ENCODE data around the gene HOXA9.

HOXA9 gene

GRCh38 chr7:27139334-27140125 lies 25.8 kb downstream of the HOXA9 start:
- H3K27ac ChIP-seq (ENCODE audit: low read depth, low read length): peak overlapping the region; percentile 64
- H3K9me3 ChIP-seq (ENCODE audit: control insufficient read depth in 1 of 2, low read length in 2 of 2): no peaks in the 10 kb centered on the region
- peaks cover 40% of the 10 kb centered on the region in 2 donors for H3K27me3 ChIP-seq (ENCODE audit: control insufficient read depth in 1 of 2, insufficient read depth in 2 of 2, low read length in 2 of 2)
- H3K9ac ChIP-seq (ENCODE audit: low read depth in 1 of 2, low read length in 2 of 2): peak overlapping the region; percentile 34 to 44
- peaks cover 21 to 27% of the 10 kb centered on the region in 2 donors for H3K4me1 ChIP-seq (ENCODE audit: control insufficient read depth in 1 of 2, insufficient read depth in 2 of 2, low read length in 2 of 2)
- no peaks in the 10 kb centered on the region for H3K36me3 ChIP-seq (ENCODE audit: control insufficient read depth in 1 of 2, insufficient read depth in 2 of 2, low read length in 2 of 2)
- peak overlapping the region; percentile 51 to 65 for H3K4me3 ChIP-seq (ENCODE audit: low read depth in 1 of 2, low read length in 2 of 2)

GRCh38 chr7:27138985-27139333 lies 26.4 kb downstream of the HOXA9 start:
- Histone ChIP-seq H3K4me1 (ENCODE audit: control insufficient read depth in 1 of 2, insufficient read depth in 2 of 2, low read length in 2 of 2) (peaks cover 21 to 23% of the 10 kb centered on the region in 2 donors), H3K36me3 (ENCODE audit: control insufficient read depth in 1 of 2, insufficient read depth in 2 of 2, low read length in 2 of 2) (no peaks in the 10 kb centered on the region), H3K9me3 (ENCODE audit: control insufficient read depth in 1 of 2, low read length in 2 of 2) (no peaks in the 10 kb centered on the region), H3K4me3 (ENCODE audit: low read depth in 1 of 2, low read length in 2 of 2) (peak overlapping the region; percentile 51 to 65), H3K27ac (ENCODE audit: low read depth, low read length) (peak overlapping the region; percentile 64), H3K9ac (ENCODE audit: low read depth in 1 of 2, low read length in 2 of 2) (peak overlapping the region; percentile 20 to 44), H3K27me3 (ENCODE audit: control insufficient read depth in 1 of 2, insufficient read depth in 2 of 2, low read length in 2 of 2) (peaks cover 38 to 40% of the 10 kb centered on the region in 2 donors)

- Histone ChIP-seq H3K4me1 (ENCODE audit: control insufficient read depth in 1 of 2, insufficient read depth in 2 of 2, low read length in 2 of 2) (peaks cover 19 to 26% of the 10 kb centered on the region in 2 donors), H3K9ac (ENCODE audit: low read depth in 1 of 2, low read length in 2 of 2) (peak overlapping the region in 1 of 2 donors; percentile 44), H3K9me3 (ENCODE audit: control insufficient read depth in 1 of 2, low read length in 2 of 2) (no peaks in the 10 kb centered on the region), H3K27me3 (ENCODE audit: control insufficient read depth in 1 of 2, insufficient read depth in 2 of 2, low read length in 2 of 2) (peaks cover 37 to 40% of the 10 kb centered on the region in 2 donors), H3K27ac (ENCODE audit: low read depth, low read length) (peak overlapping the region; percentile 37), H3K4me3 (ENCODE audit: low read depth in 1 of 2, low read length in 2 of 2) (peak overlapping the region in 1 of 2 donors; percentile 65), H3K36me3 (ENCODE audit: control insufficient read depth in 1 of 2, insufficient read depth in 2 of 2, low read length in 2 of 2) (no peaks in the 10 kb centered on the region)
Observed at GRCh38 chr7:27138472-27138871, 26.9 kb downstream of the HOXA9 start.

GRCh38 chr7:27137640-27138315 lies 27.6 kb downstream of the HOXA9 start:
- no peaks in the 10 kb centered on the region for H3K9me3 ChIP-seq (ENCODE audit: control insufficient read depth in 1 of 2, low read length in 2 of 2)
- H3K9ac ChIP-seq (ENCODE audit: low read depth in 1 of 2, low read length in 2 of 2): peak overlapping the region in 1 of 2 donors; percentile 44
- H3K4me1 ChIP-seq (ENCODE audit: control insufficient read depth in 1 of 2, insufficient read depth in 2 of 2, low read length in 2 of 2): peaks cover 19 to 29% of the 10 kb centered on the region in 2 donors
- no peak overlapping the region for H3K4me3 ChIP-seq (ENCODE audit: low read depth in 1 of 2, low read length in 2 of 2)
- H3K27ac ChIP-seq (ENCODE audit: low read depth, low read length): peak overlapping the region; percentile 37
- no peaks in the 10 kb centered on the region for H3K36me3 ChIP-seq (ENCODE audit: control insufficient read depth in 1 of 2, insufficient read depth in 2 of 2, low read length in 2 of 2)
- peaks cover 34 to 38% of the 10 kb centered on the region in 2 donors for H3K27me3 ChIP-seq (ENCODE audit: control insufficient read depth in 1 of 2, insufficient read depth in 2 of 2, low read length in 2 of 2)

GRCh38 chr7:27134392-27134791 lies 30.9 kb downstream of the HOXA9 start:
- peaks cover 17 to 25% of the 10 kb centered on the region in 2 donors for H3K27me3 ChIP-seq (ENCODE audit: control insufficient read depth in 1 of 2, insufficient read depth in 2 of 2, low read length in 2 of 2)
- no peaks in the 10 kb centered on the region for H3K9me3 ChIP-seq (ENCODE audit: control insufficient read depth in 1 of 2, low read length in 2 of 2)
- no peak overlapping the region for H3K9ac ChIP-seq (ENCODE audit: low read depth in 1 of 2, low read length in 2 of 2)
- H3K27ac ChIP-seq (ENCODE audit: low read depth, low read length): no peak overlapping the region
- no peak overlapping the region for H3K4me3 ChIP-seq (ENCODE audit: low read depth in 1 of 2, low read length in 2 of 2)
- no peaks in the 10 kb centered on the region for H3K36me3 ChIP-seq (ENCODE audit: control insufficient read depth in 1 of 2, insufficient read depth in 2 of 2, low read length in 2 of 2)
- H3K4me1 ChIP-seq (ENCODE audit: control insufficient read depth in 1 of 2, insufficient read depth in 2 of 2, low read length in 2 of 2): peaks cover 21 to 36% of the 10 kb centered on the region in 2 donors

- Histone ChIP-seq H3K9me3 (ENCODE audit: control insufficient read depth in 1 of 2, low read length in 2 of 2) (no peaks in the 10 kb centered on the region), H3K4me1 (ENCODE audit: control insufficient read depth in 1 of 2, insufficient read depth in 2 of 2, low read length in 2 of 2) (peaks cover 23 to 44% of the 10 kb centered on the region in 2 donors), H3K9ac (ENCODE audit: low read depth in 1 of 2, low read length in 2 of 2) (no peak overlapping the region), H3K27ac (ENCODE audit: low read depth, low read length) (peak overlapping the region; percentile 11), H3K4me3 (ENCODE audit: low read depth in 1 of 2, low read length in 2 of 2) (no peak overlapping the region), H3K27me3 (ENCODE audit: control insufficient read depth in 1 of 2, insufficient read depth in 2 of 2, low read length in 2 of 2) (peaks cover 17 to 25% of the 10 kb centered on the region in 2 donors), H3K36me3 (ENCODE audit: control insufficient read depth in 1 of 2, insufficient read depth in 2 of 2, low read length in 2 of 2) (no peaks in the 10 kb centered on the region)
Observed at GRCh38 chr7:27133409-27134231, 31.7 kb downstream of the HOXA9 start.

- H3K9ac ChIP-seq (ENCODE audit: low read depth in 1 of 2, low read length in 2 of 2): no peak overlapping the region
- peaks cover 23 to 47% of the 10 kb centered on the region in 2 donors for H3K4me1 ChIP-seq (ENCODE audit: control insufficient read depth in 1 of 2, insufficient read depth in 2 of 2, low read length in 2 of 2)
- H3K27me3 ChIP-seq (ENCODE audit: control insufficient read depth in 1 of 2, insufficient read depth in 2 of 2, low read length in 2 of 2): peaks cover 17 to 25% of the 10 kb centered on the region in 2 donors
- no peaks in the 10 kb centered on the region for H3K9me3 ChIP-seq (ENCODE audit: control insufficient read depth in 1 of 2, low read length in 2 of 2)
- no peak overlapping the region for H3K4me3 ChIP-seq (ENCODE audit: low read depth in 1 of 2, low read length in 2 of 2)
- no peak overlapping the region for H3K27ac ChIP-seq (ENCODE audit: low read depth, low read length)
- H3K36me3 ChIP-seq (ENCODE audit: control insufficient read depth in 1 of 2, insufficient read depth in 2 of 2, low read length in 2 of 2): no peaks in the 10 kb centered on the region
Observed at GRCh38 chr7:27132978-27133377, 32.4 kb downstream of the HOXA9 start.

- Histone ChIP-seq H3K27me3 (ENCODE audit: control insufficient read depth in 1 of 2, insufficient read depth in 2 of 2, low read length in 2 of 2) (peaks cover 17 to 25% of the 10 kb centered on the region in 2 donors), H3K4me1 (ENCODE audit: control insufficient read depth in 1 of 2, insufficient read depth in 2 of 2, low read length in 2 of 2) (peaks cover 24 to 52% of the 10 kb centered on the region in 2 donors), H3K4me3 (ENCODE audit: low read depth in 1 of 2, low read length in 2 of 2) (no peak overlapping the region), H3K9ac (ENCODE audit: low read depth in 1 of 2, low read length in 2 of 2) (no peak overlapping the region), H3K9me3 (ENCODE audit: control insufficient read depth in 1 of 2, low read length in 2 of 2) (no peaks in the 10 kb centered on the region), H3K27ac (ENCODE audit: low read depth, low read length) (no peak overlapping the region), H3K36me3 (ENCODE audit: control insufficient read depth in 1 of 2, insufficient read depth in 2 of 2, low read length in 2 of 2) (no peaks in the 10 kb centered on the region)
Observed at GRCh38 chr7:27132214-27132613, 33.1 kb downstream of the HOXA9 start.

GRCh38 chr7:27131390-27131819 lies 33.9 kb downstream of the HOXA9 start:
- H3K4me1 ChIP-seq (ENCODE audit: control insufficient read depth in 1 of 2, insufficient read depth in 2 of 2, low read length in 2 of 2): peaks cover 27 to 51% of the 10 kb centered on the region in 2 donors
- H3K9me3 ChIP-seq (ENCODE audit: control insufficient read depth in 1 of 2, low read length in 2 of 2): no peaks in the 10 kb centered on the region
- H3K36me3 ChIP-seq (ENCODE audit: control insufficient read depth in 1 of 2, insufficient read depth in 2 of 2, low read length in 2 of 2): no peaks in the 10 kb centered on the region
- H3K27me3 ChIP-seq (ENCODE audit: control insufficient read depth in 1 of 2, insufficient read depth in 2 of 2, low read length in 2 of 2): peaks cover 14 to 25% of the 10 kb centered on the region in 2 donors
- H3K4me3 ChIP-seq (ENCODE audit: low read depth in 1 of 2, low read length in 2 of 2): peak overlapping the region; percentile 77 to 84
- H3K9ac ChIP-seq (ENCODE audit: low read depth in 1 of 2, low read length in 2 of 2): peak overlapping the region; percentile 55 to 72
- peak overlapping the region; percentile 92 for H3K27ac ChIP-seq (ENCODE audit: low read depth, low read length)

All from duodenal mucosa (tissue), 2 donors.